Liver (tissue), 9 donors: ENCODE measurements around the gene DTNB. TPM values are rescaled to one million over a fixed set of nuclear protein-coding genes. Genes with fewer than 3 reads are reported as not detected.

Source experiments
- DNase-seq: peaks from one replicate; pipeline ENCODE4 v3.0.0-alpha.2; 2017; ENCODE audit warnings: low spot score
- H3K27ac ChIP-seq, 2 donors: one replicate each; pipeline ENCODE4 v1.7.0; 2013; ENCODE audit warnings: inconsistent platforms in 2 of 2, low read length in 2 of 2, control low read depth in 1 of 2, low read depth in 1 of 2, mild to moderate bottlenecking in 1 of 2
- H3K27me3 ChIP-seq, 4 donors: one replicate each; pipeline versions ENCODE4 v1.6.1 to v1.7.0; 2013; ENCODE audit warnings: low read length in 3 of 4, inconsistent platforms in 1 of 4, mild to moderate bottlenecking in 1 of 4, moderate library complexity in 1 of 4; ENCODE audit not compliant: control insufficient read depth in 4 of 4, insufficient read depth in 4 of 4
- H3K36me3 ChIP-seq, 4 donors: one replicate each; pipeline versions ENCODE4 v1.6.1 to v1.7.0; 2013; ENCODE audit warnings: low read length in 3 of 4, mild to moderate bottlenecking in 3 of 4, low read depth in 1 of 4, moderate library complexity in 1 of 4; ENCODE audit not compliant: control insufficient read depth in 4 of 4, insufficient read depth in 3 of 4
- H3K4me1 ChIP-seq, 4 donors: one replicate each; pipeline versions ENCODE4 v1.6.1 to v1.7.0; 2013; ENCODE audit warnings: low read length in 3 of 4, mild to moderate bottlenecking in 3 of 4, moderate library complexity in 1 of 4; ENCODE audit not compliant: control insufficient read depth in 4 of 4, insufficient read depth in 4 of 4
- H3K4me3 ChIP-seq, 3 donors: one replicate each; pipeline versions ENCODE4 v1.6.1 to v1.7.0; 2013; ENCODE audit warnings: low read length in 3 of 3, control low read depth in 1 of 3, low read depth in 1 of 3, mild to moderate bottlenecking in 1 of 3
- H3K9ac ChIP-seq, 2 donors: one replicate each; pipeline ENCODE4 v1.7.0; 2013; ENCODE audit warnings: low read length in 2 of 2, mild to moderate bottlenecking in 2 of 2, moderate library complexity in 2 of 2, control low read depth in 1 of 2, low read depth in 1 of 2
- H3K9me3 ChIP-seq, 4 donors: one replicate each; pipeline versions ENCODE4 v1.6.1 to v1.7.0; 2013; ENCODE audit warnings: low read length in 3 of 4; ENCODE audit not compliant: control insufficient read depth in 4 of 4
- ATF3 ChIP-seq: IDR thresholded peaks from 2 replicates; pipeline ENCODE4 v1.6.1; 2016; ENCODE audit warnings: antibody characterized with exemption
- EGR1 ChIP-seq, 2 donors: IDR thresholded peaks; 2 replicates each; pipeline ENCODE4 v1.6.1; 2016 to 2018; ENCODE audit warnings: antibody characterized with exemption in 2 of 2, low read depth in 2 of 2
- FOXA1 ChIP-seq: IDR thresholded peaks from 2 replicates; pipeline ENCODE4 v1.6.1; 2016; ENCODE audit warnings: antibody characterized with exemption
- FOXA2 ChIP-seq: IDR thresholded peaks from 2 replicates; pipeline ENCODE4 v1.6.1; 2016; ENCODE audit warnings: antibody characterized with exemption
- GABPA ChIP-seq, 2 donors: IDR thresholded peaks in 1 of 2; conservative IDR thresholded peaks in 1 of 2; 2 replicates each; pipeline ENCODE4 v1.6.1; 2016; ENCODE audit warnings: antibody characterized with exemption in 2 of 2, mild to moderate bottlenecking in 1 of 2, moderate library complexity in 1 of 2
- HNF4A ChIP-seq, 2 donors: conservative IDR thresholded peaks; 2 replicates each; pipeline ENCODE4 v1.6.1; 2016; ENCODE audit warnings: antibody characterized with exemption in 2 of 2, mild to moderate bottlenecking in 2 of 2
- HNF4G ChIP-seq: IDR thresholded peaks from 2 replicates; pipeline ENCODE4 v1.6.1; 2016; ENCODE audit warnings: antibody characterized with exemption
- JUND ChIP-seq, 2 donors: IDR thresholded peaks; 2 replicates each; pipeline ENCODE4 v1.6.1; 2016; ENCODE audit warnings: antibody characterized with exemption in 2 of 2
- MAX ChIP-seq: IDR thresholded peaks from 2 replicates; pipeline ENCODE4 v1.6.1; 2016; ENCODE audit warnings: antibody characterized with exemption
- NR2F2 ChIP-seq: IDR thresholded peaks from 2 replicates; pipeline ENCODE4 v1.6.1; 2016; ENCODE audit warnings: antibody characterized with exemption
- RAD21 ChIP-seq, 2 donors: IDR thresholded peaks; 2 replicates each; pipeline ENCODE4 v1.6.1; 2016; ENCODE audit warnings: antibody characterized with exemption in 2 of 2, mild to moderate bottlenecking in 2 of 2
- RXRA ChIP-seq, 2 donors: IDR thresholded peaks; 2 replicates each; pipeline ENCODE4 v1.6.1; 2017 to 2018; ENCODE audit warnings: antibody characterized with exemption in 2 of 2, mild to moderate bottlenecking in 1 of 2
- SP1 ChIP-seq: IDR thresholded peaks from 2 replicates; pipeline ENCODE4 v1.6.1; 2018; ENCODE audit warnings: antibody characterized with exemption, mild to moderate bottlenecking
- TAF1 ChIP-seq: conservative IDR thresholded peaks from 2 replicates; pipeline ENCODE4 v1.6.1; 2016; ENCODE audit warnings: antibody characterized with exemption, mild to moderate bottlenecking
- YY1 ChIP-seq: IDR thresholded peaks from 2 replicates; pipeline ENCODE4 v1.6.1; 2016; ENCODE audit warnings: antibody characterized with exemption, mild to moderate bottlenecking
- WGBS: extraction: QIAGEN DNeasy Blood & Tissue Kit; methylation state at CpG from one replicate; pipeline ENCODE4 v1.1.7; 2013; 5-methylcytosine and 5-hydroxymethylcytosine counted together
- polyA plus RNA-seq, 2 donors: library from polyadenylated mRNA; stranded (reverse) in 1 of 2; unstranded in 1 of 2; fragments of 200-250 nt in 1 of 2; fragments of >200 nt in 1 of 2; fragmentation: Nextera tagmentation in 1 of 2; extraction: Ambion mirVana in 1 of 2; gene quantifications; one replicate each; pipeline versions ENCODE4 v1.2.1 to v1.2.3, GENCODE V29; 2013 to 2015
- total RNA-seq, 2 donors: library from RNA; depleted of rRNA; stranded (reverse); fragments of >200 nt; gene quantifications; one replicate each; pipeline ENCODE4 v1.2.3, GENCODE V29; 2014
- TF ChIP-seq, protein P1 (sequence below): fragments of 150-350 bp; IDR thresholded peaks from 2 replicates; pipeline ENCODE4 v1.5.1; 2017; ENCODE audit warnings: improper control_type of control experiment, low read depth, low read length; ENCODE audit not compliant: missing input control
- donor health status: healthy.
- donor health status: healthy.
- donor health status: healthy.
- donor health status: healthy.
- donor health status: healthy.

The DTNB gene
- total and polyA plus RNA-seq, 4 donors, result 3.3 to 10.5 (median 6.4) TPM

DNA sequence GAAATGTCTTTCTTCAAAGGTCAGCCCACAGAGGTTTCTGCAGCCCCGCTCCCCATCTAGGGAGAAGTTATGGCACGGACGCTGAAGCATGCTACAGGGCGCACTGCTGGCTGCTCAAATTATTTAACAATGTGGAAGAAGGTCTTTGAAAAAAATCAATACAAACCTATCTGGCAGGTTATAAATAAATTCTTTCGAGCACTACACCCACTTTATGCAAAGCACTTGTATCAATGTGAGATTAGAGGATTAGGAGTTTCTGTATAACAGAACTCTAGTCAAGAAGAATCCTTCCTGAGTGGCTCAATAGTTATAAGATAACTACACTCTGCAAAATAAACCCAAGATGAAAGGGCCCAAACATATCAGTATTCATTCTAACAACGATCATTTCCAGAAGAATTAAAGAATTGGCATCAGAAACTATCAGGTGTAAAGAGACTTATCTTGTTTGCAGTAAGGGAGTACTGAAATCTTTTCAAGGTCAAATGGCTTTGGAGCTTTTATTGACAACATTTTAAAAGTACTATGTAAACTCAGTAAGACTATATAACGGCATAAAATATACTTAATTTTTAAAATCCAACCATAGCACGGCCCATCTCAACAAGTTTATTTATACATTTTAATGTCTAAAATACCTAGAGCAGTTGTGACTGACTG, 228.6 kb downstream of the DTNB start:
- Histone ChIP-seq H3K9me3 (no peaks in the 10 kb centered on the region), H3K4me3 (no peak overlapping the region), H3K27me3 (no peaks in the 10 kb centered on the region), H3K27ac (no peak overlapping the region), H3K36me3 (no peaks in the 10 kb centered on the region), H3K4me1 (peaks cover 0 to 7% (median 3%) of the 10 kb centered on the region in 4 donors), H3K9ac (no peak overlapping the region)
- WGBS, result 84% methylated on average over 8 of the region's 8 CpGs
- DNase-seq, result no peak
- TF ChIP-seq GABPA (IDR thresholded peaks at IDR 0.05 in 1 of 2, conservative IDR thresholded peaks at IDR 0.05 in 1 of 2) (no peak), NR2F2 (no peak), HNF4A (conservative IDR thresholded peaks at IDR 0.05) (no peak), SP1 (no peak), RAD21 (IDR thresholded peaks at IDR 0.05) (no peak), FOXA1 (no peak), YY1 (no peak), TAF1 (no peak), MAX (no peak), RXRA (IDR thresholded peaks at IDR 0.05) (no peak)
- TF ChIP-seq, protein P1, sequence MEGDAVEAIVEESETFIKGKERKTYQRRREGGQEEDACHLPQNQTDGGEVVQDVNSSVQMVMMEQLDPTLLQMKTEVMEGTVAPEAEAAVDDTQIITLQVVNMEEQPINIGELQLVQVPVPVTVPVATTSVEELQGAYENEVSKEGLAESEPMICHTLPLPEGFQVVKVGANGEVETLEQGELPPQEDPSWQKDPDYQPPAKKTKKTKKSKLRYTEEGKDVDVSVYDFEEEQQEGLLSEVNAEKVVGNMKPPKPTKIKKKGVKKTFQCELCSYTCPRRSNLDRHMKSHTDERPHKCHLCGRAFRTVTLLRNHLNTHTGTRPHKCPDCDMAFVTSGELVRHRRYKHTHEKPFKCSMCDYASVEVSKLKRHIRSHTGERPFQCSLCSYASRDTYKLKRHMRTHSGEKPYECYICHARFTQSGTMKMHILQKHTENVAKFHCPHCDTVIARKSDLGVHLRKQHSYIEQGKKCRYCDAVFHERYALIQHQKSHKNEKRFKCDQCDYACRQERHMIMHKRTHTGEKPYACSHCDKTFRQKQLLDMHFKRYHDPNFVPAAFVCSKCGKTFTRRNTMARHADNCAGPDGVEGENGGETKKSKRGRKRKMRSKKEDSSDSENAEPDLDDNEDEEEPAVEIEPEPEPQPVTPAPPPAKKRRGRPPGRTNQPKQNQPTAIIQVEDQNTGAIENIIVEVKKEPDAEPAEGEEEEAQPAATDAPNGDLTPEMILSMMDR, result no peak

GRCh38 chr2:25443766-25444165, 229.6 kb downstream of the DTNB start:
- no peak overlapping the region for H3K27ac ChIP-seq
- no peak for DNase-seq
- H3K36me3 ChIP-seq, result no peaks in the 10 kb centered on the region
- WGBS, result 94% methylated on average over 3 of the region's 3 CpGs
- H3K9me3 ChIP-seq, result no peaks in the 10 kb centered on the region
- H3K4me1 ChIP-seq, result peaks cover 0 to under 1% (median 0%) of the 10 kb centered on the region in 4 donors
- H3K4me3 ChIP-seq, result no peak overlapping the region
- H3K9ac ChIP-seq, result no peak overlapping the region
- no peaks in the 10 kb centered on the region for H3K27me3 ChIP-seq
- TF ChIP-seq HNF4G, result no peak
- TF ChIP-seq EGR1 (IDR thresholded peaks at IDR 0.05; ENCODE audit: low read depth in 2 of 2), result no peak
- no peak for TF ChIP-seq FOXA2
- TF ChIP-seq, protein P1, result no peak
- no peak for TF ChIP-seq GABPA (IDR thresholded peaks at IDR 0.05 in 1 of 2, conservative IDR thresholded peaks at IDR 0.05 in 1 of 2)
- no peak for TF ChIP-seq ATF3
- no peak for TF ChIP-seq JUND (IDR thresholded peaks at IDR 0.05)
- TF ChIP-seq YY1, result no peak
- TF ChIP-seq RXRA (IDR thresholded peaks at IDR 0.05), result no peak
- TF ChIP-seq TAF1, result no peak
